PFSK-1 (cell line): ENCODE data around the gene ROBO2.

Experiments used
- POLR2AphosphoS5 ChIP-seq: IDR thresholded peaks from 2 replicates; pipeline ENCODE4 v1.6.1; 2012; ENCODE audit warnings: low read depth, mild to moderate bottlenecking, control low read depth, low read length, moderate library complexity
- SIN3A ChIP-seq: IDR thresholded peaks from 2 replicates; pipeline ENCODE4 v1.6.1; 2012; ENCODE audit warnings: mild to moderate bottlenecking, low read length, moderate library complexity, borderline replicate concordance; ENCODE audit not compliant: insufficient read depth
- TAF1 ChIP-seq: IDR thresholded peaks from 2 replicates; pipeline ENCODE4 v1.6.1; 2012; ENCODE audit warnings: low read length, control low read depth, borderline replicate concordance; ENCODE audit not compliant: insufficient read depth
- TF ChIP-seq, protein P1 (sequence below), 2 experiments: IDR thresholded peaks; 2 replicates each; pipeline versions ENCODE4 v1.6.1 to v1.8.0; 2011 to 2012; ENCODE audit warnings: low read depth in 2 of 2, low read length in 2 of 2, control low read depth in 1 of 2, inconsistent platforms in 1 of 2, mild to moderate bottlenecking in 1 of 2, moderate library complexity in 1 of 2; ENCODE audit not compliant: insufficient read depth in 1 of 2

DNA sequence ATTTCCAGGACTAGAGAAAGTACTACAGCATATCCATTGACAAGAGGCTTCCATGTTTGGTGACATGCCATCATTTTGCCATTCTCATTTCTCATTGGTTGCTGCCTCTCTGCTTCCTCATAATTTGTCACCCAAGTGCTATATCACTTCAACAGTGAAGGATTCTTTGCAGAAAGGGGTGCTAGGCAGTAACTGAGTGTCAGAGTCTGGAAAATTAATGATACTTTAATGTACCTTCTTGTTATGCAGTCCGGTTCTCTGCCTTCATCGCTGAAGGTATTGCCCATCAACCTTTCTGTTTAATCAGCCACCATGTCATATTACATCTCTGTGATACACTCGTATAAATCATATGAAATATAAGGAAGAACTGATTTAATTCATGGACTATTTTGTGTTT is 550.3 kb downstream of the ROBO2 start:
- TF ChIP-seq SIN3A (no peak), TAF1 (no peak), POLR2AphosphoS5 (no peak)
- TF ChIP-seq, protein P1, sequence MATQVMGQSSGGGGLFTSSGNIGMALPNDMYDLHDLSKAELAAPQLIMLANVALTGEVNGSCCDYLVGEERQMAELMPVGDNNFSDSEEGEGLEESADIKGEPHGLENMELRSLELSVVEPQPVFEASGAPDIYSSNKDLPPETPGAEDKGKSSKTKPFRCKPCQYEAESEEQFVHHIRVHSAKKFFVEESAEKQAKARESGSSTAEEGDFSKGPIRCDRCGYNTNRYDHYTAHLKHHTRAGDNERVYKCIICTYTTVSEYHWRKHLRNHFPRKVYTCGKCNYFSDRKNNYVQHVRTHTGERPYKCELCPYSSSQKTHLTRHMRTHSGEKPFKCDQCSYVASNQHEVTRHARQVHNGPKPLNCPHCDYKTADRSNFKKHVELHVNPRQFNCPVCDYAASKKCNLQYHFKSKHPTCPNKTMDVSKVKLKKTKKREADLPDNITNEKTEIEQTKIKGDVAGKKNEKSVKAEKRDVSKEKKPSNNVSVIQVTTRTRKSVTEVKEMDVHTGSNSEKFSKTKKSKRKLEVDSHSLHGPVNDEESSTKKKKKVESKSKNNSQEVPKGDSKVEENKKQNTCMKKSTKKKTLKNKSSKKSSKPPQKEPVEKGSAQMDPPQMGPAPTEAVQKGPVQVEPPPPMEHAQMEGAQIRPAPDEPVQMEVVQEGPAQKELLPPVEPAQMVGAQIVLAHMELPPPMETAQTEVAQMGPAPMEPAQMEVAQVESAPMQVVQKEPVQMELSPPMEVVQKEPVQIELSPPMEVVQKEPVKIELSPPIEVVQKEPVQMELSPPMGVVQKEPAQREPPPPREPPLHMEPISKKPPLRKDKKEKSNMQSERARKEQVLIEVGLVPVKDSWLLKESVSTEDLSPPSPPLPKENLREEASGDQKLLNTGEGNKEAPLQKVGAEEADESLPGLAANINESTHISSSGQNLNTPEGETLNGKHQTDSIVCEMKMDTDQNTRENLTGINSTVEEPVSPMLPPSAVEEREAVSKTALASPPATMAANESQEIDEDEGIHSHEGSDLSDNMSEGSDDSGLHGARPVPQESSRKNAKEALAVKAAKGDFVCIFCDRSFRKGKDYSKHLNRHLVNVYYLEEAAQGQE (IDR thresholded peaks at IDR 0.05; ENCODE audit: insufficient read depth in 1 of 2, low read depth in 2 of 2, low read length in 2 of 2) = no peak
